HG02798 (cell line): ENCODE results near the gene PRKG1.

Experiments used
- ATAC-seq: cut with Tn5 transposase; IDR thresholded peaks from one replicate; pipeline ENCODE4 v1.9.1; 2021; ENCODE audit warnings: mild to moderate bottlenecking; ENCODE audit not compliant: unreplicated experiment, poor library complexity

PRKG1 gene

DNA sequence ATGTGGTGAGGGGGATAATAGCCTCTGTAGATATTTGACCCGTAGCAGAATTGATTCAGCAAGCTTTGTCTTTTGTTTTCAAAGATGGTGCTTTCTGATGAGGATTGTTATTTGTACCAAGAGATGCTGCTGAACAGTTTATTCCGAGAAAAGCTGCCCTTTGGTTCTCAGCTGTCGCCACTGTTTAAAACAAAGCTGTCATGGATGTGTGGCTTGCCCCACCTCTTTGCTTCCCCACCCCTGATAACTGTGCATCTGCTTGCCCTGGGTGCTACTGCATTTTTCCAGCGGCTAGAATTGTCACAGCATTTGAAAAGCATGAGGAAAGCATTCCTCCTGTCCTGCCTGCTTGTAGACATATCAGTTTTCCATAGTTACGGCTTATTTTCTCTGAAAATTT lies 852.0 kb downstream of the PRKG1 start:
- no peak for ATAC-seq

GRCh38 chr10:51928162-51928561 lies 853.9 kb downstream of the PRKG1 start:
- ATAC-seq: no peak

- ATAC-seq: peak; percentile 69
Observed at GRCh38 chr10:51932530-51932929, 858.2 kb downstream of the PRKG1 start.

GRCh38 chr10:51934373-51934772 lies 860.1 kb downstream of the PRKG1 start:
- ATAC-seq: no peak

DNA sequence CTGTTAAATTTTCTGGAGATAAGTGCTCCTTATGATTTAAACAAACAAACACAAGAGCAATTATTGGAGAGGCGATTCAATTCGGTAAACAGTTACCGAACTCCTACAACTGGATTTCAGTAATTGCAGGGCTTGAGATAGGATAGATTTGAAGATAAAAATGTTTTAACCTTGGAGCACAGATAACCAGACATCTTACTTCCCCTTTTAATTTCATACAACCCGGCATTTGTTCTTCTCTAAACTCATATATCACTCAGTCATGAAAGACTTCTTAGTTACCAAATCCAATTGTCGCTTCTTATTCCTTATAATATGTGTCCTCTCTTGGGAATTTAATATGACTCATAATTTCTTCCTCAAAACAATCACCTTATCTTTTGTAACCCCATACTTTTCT lies 861.1 kb downstream of the PRKG1 start:
- ATAC-seq: no peak

- no peak for ATAC-seq
Observed at GRCh38 chr10:51937308-51938140, 863.2 kb downstream of the PRKG1 start.

DNA sequence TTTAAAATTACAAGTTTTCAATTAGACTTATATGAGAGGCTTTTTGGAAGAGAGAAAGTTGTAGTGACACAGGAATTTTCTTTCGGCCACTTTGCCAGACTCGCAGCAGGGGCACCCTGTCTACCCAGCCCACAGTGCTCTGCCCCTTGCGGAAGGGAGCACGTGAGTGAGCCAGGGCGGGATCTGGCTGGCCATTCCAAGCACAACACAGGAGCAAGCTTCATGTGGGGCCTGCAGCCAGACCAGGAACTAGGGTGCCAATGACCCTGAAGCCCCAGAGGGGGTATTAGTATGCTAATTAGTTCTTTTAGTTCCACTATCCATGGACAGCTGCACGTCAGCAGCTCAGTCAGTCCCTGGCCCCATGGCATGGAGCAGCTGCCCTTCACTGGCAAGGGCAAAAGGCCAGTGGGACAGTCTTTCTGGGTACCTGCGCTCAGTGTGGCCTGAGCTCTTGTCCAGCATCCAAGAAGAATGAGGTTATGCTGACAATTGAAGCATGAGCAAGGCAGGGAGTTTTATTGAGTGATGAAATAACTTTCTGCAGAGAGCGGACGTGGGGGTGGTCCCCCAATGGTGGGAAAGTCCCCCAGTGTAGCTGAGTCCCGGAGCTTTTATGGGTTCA lies 876.2 kb downstream of the PRKG1 start:
- ATAC-seq: no peak

- ATAC-seq: no peak
Observed at GRCh38 chr10:51950996-51951555, 876.8 kb downstream of the PRKG1 start.

GRCh38 chr10:51951601-51952000 lies 877.3 kb downstream of the PRKG1 start:
- no peak for ATAC-seq

DNA sequence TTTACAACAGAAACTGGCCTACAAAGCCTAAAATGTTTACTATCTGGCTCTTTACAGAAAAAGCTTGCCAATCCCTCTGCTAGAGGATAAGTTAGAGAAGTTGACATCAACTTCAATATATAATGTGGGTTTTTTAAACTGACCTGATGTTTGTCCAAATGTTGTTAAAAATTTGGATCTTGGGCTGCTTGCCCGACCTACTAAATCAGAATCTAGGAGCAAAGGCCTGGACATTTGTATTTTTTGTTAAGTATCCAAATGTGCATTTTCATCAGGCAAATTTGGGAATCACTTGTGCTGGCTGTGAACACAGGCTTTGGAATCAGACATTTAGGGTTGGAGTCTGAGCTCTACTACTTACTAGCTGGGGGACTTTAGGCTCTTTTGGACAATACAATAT lies 877.8 kb downstream of the PRKG1 start:
- ATAC-seq: no peak

DNA sequence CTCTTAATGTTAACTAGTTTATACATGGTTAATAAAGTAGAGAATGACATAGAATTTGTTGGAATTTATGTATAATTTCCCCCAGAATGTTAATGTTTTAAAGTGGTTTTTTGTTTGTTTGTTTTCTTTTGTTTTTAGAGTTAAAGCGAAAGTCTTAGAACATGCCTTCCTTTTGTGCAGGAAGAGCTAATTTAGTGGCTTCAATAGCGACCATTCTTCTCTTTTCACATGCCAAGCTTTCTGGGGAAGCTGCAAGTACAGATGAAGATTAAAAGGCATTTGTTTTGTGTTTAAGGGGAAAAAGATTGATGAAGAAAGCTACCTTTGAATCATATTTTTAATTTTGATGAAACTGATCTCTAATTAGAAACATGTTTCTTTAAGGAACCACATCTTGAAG lies 881.4 kb downstream of the PRKG1 start:
- no peak for ATAC-seq

DNA sequence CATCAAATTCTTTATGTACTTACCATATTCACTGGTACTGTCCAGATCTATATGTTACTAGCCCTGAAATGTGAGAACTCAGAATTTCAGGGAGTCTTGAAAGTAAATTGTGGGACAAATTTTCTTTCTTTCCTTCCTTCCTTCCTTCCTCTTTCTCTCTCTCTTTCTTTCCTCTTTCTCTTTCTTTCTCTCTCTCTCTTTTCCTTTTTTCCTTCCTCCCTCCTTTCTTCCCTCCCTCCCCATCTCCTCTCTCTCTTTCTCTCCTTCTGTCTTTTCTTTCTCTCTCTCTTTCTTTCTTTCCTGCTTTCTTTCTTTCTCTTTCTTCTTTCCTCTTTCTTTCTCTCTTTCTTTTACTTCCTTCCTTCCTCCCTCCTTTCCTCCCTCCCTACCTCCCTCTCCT lies 882.5 kb downstream of the PRKG1 start:
- ATAC-seq: no peak

- peak; percentile 72 for ATAC-seq
Observed at GRCh38 chr10:51960494-51960895, 886.2 kb downstream of the PRKG1 start.

GRCh38 chr10:51961401-51961800 lies 887.1 kb downstream of the PRKG1 start:
- no peak for ATAC-seq

GRCh38 chr10:51964630-51965029 lies 890.3 kb downstream of the PRKG1 start:
- no peak for ATAC-seq

DNA sequence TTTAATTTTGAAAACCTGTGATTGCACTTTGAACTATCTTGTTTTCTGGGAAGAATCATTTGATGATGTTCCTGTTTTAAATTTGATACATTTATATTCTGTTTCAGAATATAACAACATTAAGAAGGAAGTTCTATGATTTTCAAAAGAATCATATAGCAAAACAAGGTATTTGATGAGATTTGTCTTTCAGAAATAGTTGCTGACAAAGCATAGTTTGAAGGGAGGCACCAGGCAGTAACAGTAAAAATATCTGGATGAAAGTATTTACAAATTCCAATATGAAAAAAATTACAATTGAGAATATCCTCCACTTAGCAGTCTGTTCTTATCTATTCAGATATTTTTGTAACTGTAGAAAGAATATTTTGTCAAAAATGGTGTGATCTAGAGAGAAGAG lies 891.2 kb downstream of the PRKG1 start:
- ATAC-seq: no peak

- no peak for ATAC-seq
Observed at GRCh38 chr10:51972733-51973346, 898.6 kb downstream of the PRKG1 start.

DNA sequence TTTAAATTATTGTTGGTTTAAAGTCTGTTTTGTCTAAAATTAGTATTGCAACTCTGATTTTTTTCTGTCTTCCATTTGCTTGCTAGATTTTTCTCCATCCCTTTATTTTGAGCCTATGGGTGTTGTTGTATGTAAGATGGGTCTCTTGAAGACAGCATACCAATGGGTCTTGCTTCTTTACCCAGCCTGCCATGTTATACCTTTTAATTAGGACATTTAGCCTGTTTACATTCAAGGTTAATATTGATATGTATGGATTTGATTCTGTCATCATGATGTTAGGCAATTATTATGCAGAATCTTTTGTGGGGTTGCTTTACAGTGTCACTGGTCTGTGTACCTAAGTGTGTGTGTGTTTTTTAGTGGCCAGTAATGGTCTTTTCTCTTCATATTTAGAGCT lies 906.5 kb downstream of the PRKG1 start:
- no peak for ATAC-seq

DNA sequence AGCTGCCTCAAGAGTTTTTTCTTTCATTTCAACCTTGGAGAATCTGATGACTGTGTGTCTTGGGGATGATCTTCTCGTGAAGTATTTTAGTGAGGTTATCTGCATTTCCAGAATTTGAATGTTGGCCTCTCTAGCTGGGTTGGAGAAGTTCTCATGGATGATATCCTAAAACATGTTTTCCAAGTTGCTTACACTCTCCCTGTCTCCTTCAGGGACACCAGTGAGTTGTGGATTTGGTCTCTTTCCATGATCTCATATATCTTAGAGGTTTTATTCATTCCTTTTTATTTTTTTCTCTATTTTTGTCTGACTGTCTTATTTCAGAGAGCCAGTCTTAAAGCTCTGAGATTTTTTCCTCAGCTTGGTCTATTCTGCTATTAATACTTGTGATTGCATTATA lies 907.4 kb downstream of the PRKG1 start:
- ATAC-seq: no peak

- no peak for ATAC-seq
Observed at GRCh38 chr10:51983481-51983880, 909.2 kb downstream of the PRKG1 start.

GRCh38 chr10:51985336-51985735 lies 911.0 kb downstream of the PRKG1 start:
- no peak for ATAC-seq
